Parathyroid adenoma (tissue), 2 donors: ENCODE data around the gene WDR4.

Experiments used
- H2AFZ ChIP-seq: fragments of 300-600 bp; sonication (generic); one replicate; pipeline ENCODE4 v1.7.0; 2017; ENCODE audit warnings: antibody characterized with exemption, mild to moderate bottlenecking
- H3K27ac ChIP-seq: fragments of 300-600 bp; sonication (generic); one replicate; pipeline ENCODE4 v1.7.0; 2017
- H3K27me3 ChIP-seq: fragments of 300-600 bp; sonication (generic); one replicate; pipeline ENCODE4 v1.7.0; 2017; ENCODE audit warnings: low read length; ENCODE audit not compliant: control insufficient read depth, insufficient read depth
- H3K36me3 ChIP-seq: fragments of 300-600 bp; sonication (generic); one replicate; pipeline ENCODE4 v1.7.0; 2017; ENCODE audit warnings: low read length; ENCODE audit not compliant: control insufficient read depth, insufficient read depth
- H3K4me1 ChIP-seq: fragments of 300-600 bp; sonication (generic); one replicate; pipeline ENCODE4 v1.7.0; 2017; ENCODE audit warnings: control low read depth
- H3K4me2 ChIP-seq: fragments of 300-600 bp; sonication (generic); one replicate; pipeline ENCODE4 v1.7.0; 2017; ENCODE audit warnings: low read length
- H3K4me3 ChIP-seq: fragments of 300-600 bp; sonication (generic); one replicate; pipeline ENCODE4 v1.7.0; 2017; ENCODE audit warnings: low read depth, low read length
- H3K79me2 ChIP-seq: fragments of 300-600 bp; sonication (generic); one replicate; pipeline ENCODE4 v1.7.0; 2017; ENCODE audit warnings: control low read depth
- H3K9ac ChIP-seq: fragments of 300-600 bp; sonication (generic); one replicate; pipeline ENCODE4 v1.7.0; 2017; ENCODE audit warnings: mild to moderate bottlenecking
- H3K9me3 ChIP-seq: fragments of 300-600 bp; sonication (generic); one replicate; pipeline ENCODE4 v1.7.0; 2017; ENCODE audit warnings: low read length; ENCODE audit not compliant: control insufficient read depth
- CTCF ChIP-seq: fragments of 300-600 bp; sonication (generic); IDR thresholded peaks from one replicate; pipeline ENCODE4 v1.7.0; 2017; ENCODE audit warnings: antibody characterized with exemption, mild to moderate bottlenecking
- donor health status: primary hyperparathyroidism.

WDR4 gene

GRCh38 chr21:42829417-42829816 is 49.9 kb downstream of the WDR4 start:
- no peak overlapping the region for H3K4me2 ChIP-seq
- no peaks in the 10 kb centered on the region for H3K27me3 ChIP-seq
- H3K4me1 ChIP-seq = no peaks in the 10 kb centered on the region
- H3K9me3 ChIP-seq = no peaks in the 10 kb centered on the region
- no peak overlapping the region for H3K4me3 ChIP-seq
- no peaks in the 10 kb centered on the region for H3K36me3 ChIP-seq
- no peak overlapping the region for H2AFZ ChIP-seq
- no peaks in the 10 kb centered on the region for H3K79me2 ChIP-seq
- H3K9ac ChIP-seq = no peak overlapping the region
- H3K27ac ChIP-seq = no peak overlapping the region
- TF ChIP-seq CTCF = no peak

GRCh38 chr21:42827588-42827987 is 51.8 kb downstream of the WDR4 start:
- no peak overlapping the region for H3K4me3 ChIP-seq
- TF ChIP-seq CTCF = no peak
- H3K4me2 ChIP-seq = no peak overlapping the region
- no peak overlapping the region for H3K27ac ChIP-seq
- H2AFZ ChIP-seq = no peak overlapping the region
- no peak overlapping the region for H3K9ac ChIP-seq
- no peaks in the 10 kb centered on the region for H3K4me1 ChIP-seq
- H3K36me3 ChIP-seq = no peaks in the 10 kb centered on the region
- no peaks in the 10 kb centered on the region for H3K9me3 ChIP-seq
- H3K27me3 ChIP-seq = no peaks in the 10 kb centered on the region
- no peaks in the 10 kb centered on the region for H3K79me2 ChIP-seq

GRCh38 chr21:42820616-42821465 is 58.5 kb downstream of the WDR4 start:
- no peaks in the 10 kb centered on the region for H3K36me3 ChIP-seq
- no peak overlapping the region for H3K27ac ChIP-seq
- H3K27me3 ChIP-seq = no peaks in the 10 kb centered on the region
- H3K9me3 ChIP-seq = no peaks in the 10 kb centered on the region
- no peak for TF ChIP-seq CTCF
- H3K4me1 ChIP-seq = no peaks in the 10 kb centered on the region
- H3K4me3 ChIP-seq = no peak overlapping the region
- H3K79me2 ChIP-seq = no peaks in the 10 kb centered on the region
- no peak overlapping the region for H3K4me2 ChIP-seq
- no peak overlapping the region for H3K9ac ChIP-seq
- H2AFZ ChIP-seq = no peak overlapping the region

GRCh38 chr21:42819861-42820615 is 59.3 kb downstream of the WDR4 start:
- Histone ChIP-seq H2AFZ (no peak overlapping the region), H3K79me2 (no peaks in the 10 kb centered on the region), H3K36me3 (no peaks in the 10 kb centered on the region), H3K9ac (no peak overlapping the region), H3K4me2 (no peak overlapping the region), H3K27me3 (no peaks in the 10 kb centered on the region), H3K4me3 (no peak overlapping the region), H3K9me3 (no peaks in the 10 kb centered on the region), H3K4me1 (no peaks in the 10 kb centered on the region), H3K27ac (no peak overlapping the region)
- no peak for TF ChIP-seq CTCF
